Measurements from ENCODE around the gene TRIM6. TPM values are rescaled to one million over a fixed set of nuclear protein-coding genes. Genes with fewer than 3 reads are reported as not detected.
"Not testable (repeated sequence)": the region's sequence is repeated elsewhere in the genome, so short reads cannot be mapped to it uniquely, and the experiment has no call there.

Gene TRIM6
- total RNA-seq, 1 donor from 2014 or later: 0.64 TPM

DNA sequence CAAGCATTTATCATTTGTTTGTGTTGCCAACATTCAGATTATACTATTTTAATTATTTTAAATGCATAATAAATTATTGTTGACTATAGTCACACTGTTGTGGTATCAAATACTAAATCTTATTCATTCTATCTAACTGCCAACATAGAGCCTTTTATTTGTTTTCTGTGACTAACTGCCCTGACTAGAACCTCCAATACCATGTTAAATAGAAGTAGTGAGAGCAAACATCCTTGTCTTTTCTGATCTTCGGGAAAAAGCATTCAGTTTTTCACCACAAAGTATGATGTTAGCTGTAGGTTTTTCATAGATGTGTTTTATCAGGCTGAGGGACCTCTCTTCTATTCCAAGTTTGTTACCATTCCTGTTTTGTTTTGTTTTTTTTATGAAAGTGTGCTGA, 43.5 kb downstream of the TRIM6 start:
- no peak overlapping the region for H3K27ac Mint-ChIP-seq (ENCODE audit: unreplicated experiment)
- no peak for DNase-seq
- peaks cover 2% of the 10 kb centered on the region for H3K27me3 Mint-ChIP-seq (ENCODE audit: unreplicated experiment)
- H3K4me1 Mint-ChIP-seq (ENCODE audit: low read depth, unreplicated experiment): no peaks in the 10 kb centered on the region
- H3K36me3 Mint-ChIP-seq (ENCODE audit: unreplicated experiment): no peaks in the 10 kb centered on the region
- TF ChIP-seq, protein P1, sequence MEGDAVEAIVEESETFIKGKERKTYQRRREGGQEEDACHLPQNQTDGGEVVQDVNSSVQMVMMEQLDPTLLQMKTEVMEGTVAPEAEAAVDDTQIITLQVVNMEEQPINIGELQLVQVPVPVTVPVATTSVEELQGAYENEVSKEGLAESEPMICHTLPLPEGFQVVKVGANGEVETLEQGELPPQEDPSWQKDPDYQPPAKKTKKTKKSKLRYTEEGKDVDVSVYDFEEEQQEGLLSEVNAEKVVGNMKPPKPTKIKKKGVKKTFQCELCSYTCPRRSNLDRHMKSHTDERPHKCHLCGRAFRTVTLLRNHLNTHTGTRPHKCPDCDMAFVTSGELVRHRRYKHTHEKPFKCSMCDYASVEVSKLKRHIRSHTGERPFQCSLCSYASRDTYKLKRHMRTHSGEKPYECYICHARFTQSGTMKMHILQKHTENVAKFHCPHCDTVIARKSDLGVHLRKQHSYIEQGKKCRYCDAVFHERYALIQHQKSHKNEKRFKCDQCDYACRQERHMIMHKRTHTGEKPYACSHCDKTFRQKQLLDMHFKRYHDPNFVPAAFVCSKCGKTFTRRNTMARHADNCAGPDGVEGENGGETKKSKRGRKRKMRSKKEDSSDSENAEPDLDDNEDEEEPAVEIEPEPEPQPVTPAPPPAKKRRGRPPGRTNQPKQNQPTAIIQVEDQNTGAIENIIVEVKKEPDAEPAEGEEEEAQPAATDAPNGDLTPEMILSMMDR (IDR thresholded peaks at IDR 0.05; ENCODE audit: partially characterized antibody, unreplicated experiment): no peak
- H3K9me3 Mint-ChIP-seq (ENCODE audit: unreplicated experiment): no peaks in the 10 kb centered on the region
- H3K4me3 Mint-ChIP-seq (ENCODE audit: unreplicated experiment): no peak overlapping the region

DNA sequence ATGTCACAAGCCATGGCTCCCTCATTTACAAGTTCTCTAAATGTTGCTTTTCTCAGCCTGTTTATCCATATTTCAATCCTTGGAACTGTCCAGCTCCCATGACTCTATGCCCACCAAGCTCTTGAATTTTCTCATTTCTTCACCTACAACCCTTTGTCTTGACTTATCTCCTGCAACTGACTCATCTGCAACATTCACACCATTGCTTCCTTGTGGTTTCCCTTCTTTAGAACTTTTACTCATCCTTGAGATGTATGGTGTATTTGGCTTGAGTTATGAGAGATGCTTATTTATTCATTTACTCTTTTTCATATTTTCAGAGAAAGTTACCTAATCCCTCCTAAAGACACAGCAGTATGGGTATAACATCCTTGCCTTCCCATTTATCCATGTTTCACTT, 47.1 kb downstream of the TRIM6 start:
- H3K4me3 Mint-ChIP-seq (ENCODE audit: unreplicated experiment): no peak overlapping the region
- TF ChIP-seq, protein P1 (IDR thresholded peaks at IDR 0.05; ENCODE audit: partially characterized antibody, unreplicated experiment): no peak
- H3K27ac Mint-ChIP-seq (ENCODE audit: unreplicated experiment): no peak overlapping the region
- no peaks in the 10 kb centered on the region for H3K9me3 Mint-ChIP-seq (ENCODE audit: unreplicated experiment)
- H3K36me3 Mint-ChIP-seq (ENCODE audit: unreplicated experiment): no peaks in the 10 kb centered on the region
- no peak for DNase-seq
- H3K27me3 Mint-ChIP-seq (ENCODE audit: unreplicated experiment): peaks cover 2% of the 10 kb centered on the region
- H3K4me1 Mint-ChIP-seq (ENCODE audit: low read depth, unreplicated experiment): no peaks in the 10 kb centered on the region

DNA sequence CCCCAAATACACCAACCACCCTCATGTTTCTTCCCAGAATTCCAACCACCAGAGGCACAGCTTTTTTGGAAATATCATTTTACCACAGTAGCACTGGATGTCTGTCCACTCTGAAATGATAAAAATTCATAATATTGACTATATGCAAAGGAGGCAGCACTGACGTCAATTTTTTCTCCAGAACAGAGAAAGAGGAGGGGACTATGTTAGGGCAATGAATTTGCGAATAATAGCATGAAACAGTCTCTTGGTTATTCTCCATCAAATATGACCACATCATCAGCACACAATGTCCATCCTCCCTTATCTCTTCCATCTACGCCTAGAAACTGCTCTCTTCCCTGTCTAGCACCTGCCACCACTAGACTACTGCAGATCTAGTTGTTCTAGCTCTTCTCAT, 49.7 kb downstream of the TRIM6 start:
- Mint-ChIP-seq H3K27ac (ENCODE audit: unreplicated experiment) (no peak overlapping the region), H3K4me3 (ENCODE audit: unreplicated experiment) (no peak overlapping the region), H3K4me1 (ENCODE audit: low read depth, unreplicated experiment) (no peaks in the 10 kb centered on the region), H3K9me3 (ENCODE audit: unreplicated experiment) (no peaks in the 10 kb centered on the region), H3K36me3 (ENCODE audit: unreplicated experiment) (no peaks in the 10 kb centered on the region), H3K27me3 (ENCODE audit: unreplicated experiment) (peaks cover 2% of the 10 kb centered on the region)
- DNase-seq: no peak
- TF ChIP-seq, protein P1 (IDR thresholded peaks at IDR 0.05; ENCODE audit: partially characterized antibody, unreplicated experiment): no peak

DNA sequence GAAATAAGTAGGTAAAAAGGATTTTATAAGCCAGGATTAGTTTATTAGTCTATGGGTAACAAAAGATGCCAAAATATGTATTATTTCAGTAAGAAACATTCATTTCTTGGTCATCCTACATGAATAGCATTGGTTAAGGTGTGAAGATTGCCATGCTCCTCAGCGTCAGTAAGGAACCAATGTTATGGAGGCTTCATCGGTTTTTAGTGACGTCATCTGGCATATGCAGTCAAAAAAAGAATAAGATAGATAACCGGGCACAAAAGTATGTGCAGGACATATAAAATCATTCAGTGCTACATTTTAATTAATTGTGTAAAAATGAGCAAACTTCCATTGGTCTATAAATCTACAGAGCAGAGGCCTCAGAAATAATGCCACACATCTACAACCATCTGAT, 59.0 kb downstream of the TRIM6 start:
- peaks cover 2% of the 10 kb centered on the region for H3K27me3 Mint-ChIP-seq (ENCODE audit: unreplicated experiment)
- TF ChIP-seq, protein P1 (IDR thresholded peaks at IDR 0.05; ENCODE audit: partially characterized antibody, unreplicated experiment): no peak
- no peaks in the 10 kb centered on the region for H3K4me1 Mint-ChIP-seq (ENCODE audit: low read depth, unreplicated experiment)
- peaks cover 5% of the 10 kb centered on the region for H3K36me3 Mint-ChIP-seq (ENCODE audit: unreplicated experiment)
- H3K4me3 Mint-ChIP-seq (ENCODE audit: unreplicated experiment): no peak overlapping the region
- DNase-seq: no peak
- no peaks in the 10 kb centered on the region for H3K9me3 Mint-ChIP-seq (ENCODE audit: unreplicated experiment)
- no peak overlapping the region for H3K27ac Mint-ChIP-seq (ENCODE audit: unreplicated experiment)

DNA sequence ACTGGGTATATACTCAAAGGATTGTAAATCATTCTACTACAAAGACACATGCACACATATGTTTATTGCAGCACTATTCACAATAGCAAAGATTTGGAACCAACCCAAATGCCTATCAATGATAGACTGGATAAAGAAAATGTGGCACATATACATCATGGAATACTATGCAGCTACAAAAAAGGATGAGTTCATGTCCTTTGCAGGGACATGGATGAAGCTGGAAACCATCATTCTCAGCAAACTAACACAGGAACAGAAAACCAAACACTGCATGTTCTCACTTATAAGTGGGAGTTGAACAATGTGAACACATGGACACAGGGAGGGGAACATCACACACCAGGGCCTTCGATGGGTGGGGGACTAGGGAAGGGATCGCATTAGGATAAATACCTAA, 60.5 kb downstream of the TRIM6 start:
- H3K4me3 Mint-ChIP-seq (ENCODE audit: unreplicated experiment); H3K9me3 Mint-ChIP-seq (ENCODE audit: unreplicated experiment); H3K27me3 Mint-ChIP-seq (ENCODE audit: unreplicated experiment); DNase-seq; H3K36me3 Mint-ChIP-seq (ENCODE audit: unreplicated experiment); H3K27ac Mint-ChIP-seq (ENCODE audit: unreplicated experiment); H3K4me1 Mint-ChIP-seq (ENCODE audit: low read depth, unreplicated experiment): not testable (repeated sequence)

DNA sequence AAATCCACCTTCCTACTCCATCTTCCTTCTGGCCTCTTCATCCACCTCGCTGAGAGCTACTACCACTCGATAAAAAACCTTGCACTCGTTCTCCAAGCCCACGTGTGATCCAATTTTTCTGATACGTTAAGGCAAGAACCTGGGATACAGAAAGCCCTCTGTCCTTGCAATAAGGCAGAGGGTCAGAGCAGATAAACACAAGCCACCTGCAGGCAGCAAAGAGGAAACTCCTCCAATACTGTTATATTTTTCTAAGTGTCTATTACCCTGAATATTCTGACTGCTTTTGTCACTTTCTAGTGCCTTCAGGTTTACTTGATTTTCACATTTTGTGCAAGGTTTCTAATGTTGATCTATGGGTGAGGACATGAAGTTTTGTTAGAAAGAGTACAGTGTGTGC, 61.9 kb downstream of the TRIM6 start:
- Mint-ChIP-seq H3K9me3 (ENCODE audit: unreplicated experiment) (peaks cover 2% of the 10 kb centered on the region), H3K27ac (ENCODE audit: unreplicated experiment) (no peak overlapping the region)
- TF ChIP-seq, protein P1 (IDR thresholded peaks at IDR 0.05; ENCODE audit: partially characterized antibody, unreplicated experiment): no peak

More for the DNA sequence above, 61.9 kb downstream of the TRIM6 start:
- H3K4me3 Mint-ChIP-seq (ENCODE audit: unreplicated experiment): no peak overlapping the region
- no peaks in the 10 kb centered on the region for H3K4me1 Mint-ChIP-seq (ENCODE audit: low read depth, unreplicated experiment)
- peaks cover 2% of the 10 kb centered on the region for H3K27me3 Mint-ChIP-seq (ENCODE audit: unreplicated experiment)
- peaks cover under 1% of the 10 kb centered on the region for H3K36me3 Mint-ChIP-seq (ENCODE audit: unreplicated experiment)
- no peak for DNase-seq

Data from glutamatergic neuron (in vitro differentiated cells).